NOMO-1 (cell line): ENCODE measurements around the gene OSM.

Source experiments
- DNase-seq, 2 experiments: peaks; one replicate each; lab custom pipeline; 2025; ENCODE audit not compliant: unreplicated experiment in 2 of 2; lab: John Stamatoyannopoulos, UW

OSM gene

GRCh38 chr22:30266445-30267381 is at the start of gene OSM:
Gene OSM (minus strand): TSS chr22:30266851. CDS start chr22:30266799, 52 bp downstream.
- peak; percentile 83 to 85 for DNase-seq

DNA sequence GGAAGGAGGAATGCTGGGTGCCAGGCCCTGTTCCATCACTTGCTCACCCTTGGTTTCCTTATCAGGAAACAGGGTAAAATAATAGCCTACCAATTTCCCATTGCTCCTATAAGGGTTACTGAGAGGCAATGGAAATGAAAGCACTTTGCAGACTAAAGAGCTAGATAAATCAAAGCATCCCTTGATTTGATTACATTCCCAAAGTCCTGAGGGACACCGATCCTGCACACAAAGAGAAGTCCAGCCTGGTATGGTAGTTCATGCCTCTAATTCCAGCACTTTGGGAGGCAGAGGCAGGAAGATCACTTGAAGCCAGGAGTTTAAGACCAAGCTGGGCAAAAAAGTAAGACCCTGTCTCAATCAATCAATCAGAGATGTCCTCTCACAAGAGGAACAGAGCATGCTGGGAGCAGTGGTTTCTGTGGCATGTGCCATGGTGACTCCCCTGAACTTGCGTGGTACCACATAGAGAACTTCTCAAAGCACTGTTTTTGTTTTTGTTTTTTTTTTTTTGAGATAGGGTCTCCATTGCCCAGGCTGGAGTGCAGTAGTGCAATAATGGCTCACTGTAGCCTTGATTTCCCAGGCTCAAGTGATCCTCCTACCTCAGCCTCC is 49.4 kb upstream of the OSM start:
- no peak for DNase-seq

DNA sequence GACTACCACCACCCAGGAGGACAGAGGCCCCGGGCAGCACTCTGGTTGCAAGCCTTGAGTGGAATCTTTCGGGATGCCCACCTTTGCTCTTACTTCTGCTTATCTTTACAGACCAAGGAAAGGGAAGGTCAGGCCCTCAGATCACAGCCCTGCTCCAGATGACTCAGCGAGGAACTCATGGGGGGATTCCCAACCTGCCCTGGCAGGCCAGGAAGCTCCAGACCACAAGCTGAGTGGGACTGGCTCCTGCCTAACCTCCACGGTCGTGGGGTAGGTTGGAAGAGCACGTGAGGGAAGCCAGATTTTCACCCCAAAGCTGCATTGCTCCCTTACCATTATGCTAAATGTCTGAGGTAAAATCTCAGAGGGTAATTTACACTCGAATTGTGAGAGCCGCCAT is 48.3 kb upstream of the OSM start:
- no peak for DNase-seq

DNA sequence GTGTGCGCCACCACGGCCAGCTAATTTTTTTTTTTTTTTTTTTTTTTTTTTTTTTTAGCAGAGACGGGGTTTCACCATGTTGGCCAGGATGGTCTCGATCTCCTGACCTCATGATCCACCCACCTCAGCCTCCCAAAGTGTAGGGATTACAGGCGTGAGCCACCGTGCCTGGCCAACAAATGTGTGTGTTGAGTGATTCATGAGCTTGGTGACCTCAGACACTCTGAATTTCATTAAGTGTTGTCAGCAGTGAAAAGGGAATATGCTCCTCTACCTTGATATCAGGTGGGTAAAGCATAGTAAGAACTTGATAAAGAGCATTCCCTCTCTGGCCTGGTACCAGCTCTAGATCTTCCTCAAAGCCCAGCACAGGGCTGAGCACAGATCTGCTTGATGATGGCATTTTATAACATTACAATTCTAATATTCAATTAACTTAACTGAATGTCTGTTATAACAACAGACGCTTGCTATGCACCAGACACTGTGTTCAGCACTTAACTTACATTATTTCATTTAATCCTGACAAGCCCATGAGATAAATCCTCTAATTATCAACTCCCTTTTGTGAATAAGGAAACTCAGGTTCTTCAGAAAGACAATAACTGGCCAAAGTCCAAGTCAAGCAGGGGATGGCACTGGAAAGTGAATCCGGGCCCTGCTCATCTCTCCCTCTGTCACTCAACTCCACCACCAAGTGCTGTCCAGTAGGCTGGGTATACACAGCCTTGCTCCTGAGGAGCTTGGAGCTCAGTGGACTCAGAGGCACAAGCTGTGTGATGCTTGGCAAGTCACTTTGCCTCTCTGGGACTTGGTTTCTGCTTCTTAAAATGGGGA is 47.1 kb upstream of the OSM start:
- no peak for DNase-seq

- no peak for DNase-seq
These were observed 45.4 kb upstream of the OSM start for GRCh38 chr22:30312053-30312452.

- DNase-seq = no peak
These were observed 44.5 kb upstream of the OSM start for GRCh38 chr22:30310881-30311771.

DNA sequence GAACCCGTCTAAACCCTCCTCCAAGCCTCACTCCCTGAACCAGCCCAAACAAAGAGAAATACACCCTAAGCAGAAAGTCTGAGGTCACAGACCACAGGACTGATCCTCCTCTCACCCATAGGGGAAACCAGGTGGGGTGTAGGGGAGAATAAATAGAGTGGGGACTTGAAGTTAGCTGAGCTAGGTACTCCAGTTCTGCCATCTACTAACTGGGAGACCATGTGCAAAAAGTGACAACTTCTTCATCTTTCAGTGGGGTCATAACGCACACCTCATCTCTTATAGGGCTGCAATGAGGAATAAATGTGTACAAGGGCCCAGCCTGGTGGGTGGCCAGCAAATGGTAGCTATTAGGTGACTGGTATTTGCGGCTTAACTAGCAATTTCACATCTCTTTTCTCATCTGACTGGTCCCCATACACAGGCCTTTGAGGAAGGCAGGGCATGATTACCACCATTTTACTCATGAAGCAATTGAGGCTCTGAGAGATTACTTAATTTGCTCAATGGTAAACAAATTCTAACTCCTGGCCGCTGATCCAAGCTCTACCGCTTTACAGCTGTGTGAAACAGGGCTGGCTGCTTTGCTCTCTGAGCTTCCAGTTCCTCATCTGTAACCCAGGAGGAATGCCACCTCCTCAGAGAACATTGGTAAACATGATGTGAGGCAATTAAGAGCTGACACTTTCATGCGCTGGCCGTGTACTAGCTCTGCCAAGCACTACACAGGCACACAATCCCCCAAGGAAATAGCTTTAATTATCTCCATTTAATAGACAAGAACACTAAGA is 43.5 kb upstream of the OSM start:
- DNase-seq = peak; percentile 81 to 83

- DNase-seq = no peak
These were observed 42.0 kb upstream of the OSM start for GRCh38 chr22:30308518-30309230.

DNA sequence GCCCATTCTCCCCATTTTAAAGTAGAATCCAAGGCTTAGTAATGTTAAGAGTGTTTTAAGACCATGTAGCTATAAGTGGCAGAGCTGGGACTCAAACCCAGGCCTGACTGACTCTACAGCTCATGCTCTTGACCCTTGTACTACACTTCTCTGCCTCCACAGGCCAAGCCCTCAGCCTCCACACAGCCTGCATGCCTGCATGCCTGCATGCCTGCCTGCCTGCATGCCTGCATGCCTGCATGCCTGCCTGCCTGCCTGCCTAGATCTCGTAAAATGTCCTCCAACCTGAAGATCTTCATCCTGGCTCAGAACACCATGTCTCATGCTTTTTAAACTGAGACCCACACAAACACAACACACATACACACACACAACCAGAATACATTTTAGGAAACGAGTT is 41.4 kb upstream of the OSM start:
- no peak for DNase-seq

DNA sequence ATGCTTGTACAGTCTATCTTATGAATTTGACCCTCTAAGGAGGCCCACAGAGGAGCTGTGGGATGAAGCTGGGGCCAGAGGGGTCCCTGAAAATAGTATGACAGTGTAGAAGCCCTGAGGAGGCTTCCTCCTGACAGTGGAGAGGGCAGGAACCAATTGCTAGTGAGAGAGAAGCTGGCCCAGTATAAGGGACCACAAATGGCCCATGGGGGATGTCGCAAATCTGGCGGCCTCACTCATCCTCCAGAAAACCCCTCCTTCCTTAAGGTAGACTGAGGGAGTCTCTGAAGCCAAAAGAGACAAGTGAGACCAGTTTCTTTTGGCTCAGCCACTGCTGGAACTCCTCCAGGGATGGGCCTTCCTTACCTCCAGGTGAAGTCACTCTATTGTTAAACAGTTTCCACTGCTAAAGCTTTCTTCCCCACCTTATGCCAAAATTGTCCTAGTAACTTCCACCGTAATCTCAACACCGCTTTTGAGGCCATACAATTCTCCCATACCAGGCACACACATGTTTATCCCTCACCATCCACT is 40.5 kb upstream of the OSM start:
- DNase-seq = no peak

DNA sequence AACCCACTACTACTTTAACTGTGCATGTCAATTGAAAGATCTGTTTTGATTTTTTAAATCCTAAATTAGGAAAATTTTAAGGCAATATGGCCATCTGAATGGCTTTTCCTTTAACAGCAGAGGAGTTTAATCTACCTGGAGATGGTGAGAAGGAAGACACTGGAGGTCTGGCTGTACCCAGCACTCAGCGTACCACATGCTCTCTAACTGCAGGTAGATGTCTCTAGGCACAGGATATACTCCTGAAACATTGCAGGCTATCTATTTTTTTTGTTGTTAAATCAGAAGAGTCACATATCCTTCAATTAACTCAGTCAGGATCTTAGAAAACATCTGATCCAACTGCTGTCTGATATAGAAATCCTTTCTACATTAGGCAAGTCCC is 40.0 kb upstream of the OSM start:
- no peak for DNase-seq

DNA sequence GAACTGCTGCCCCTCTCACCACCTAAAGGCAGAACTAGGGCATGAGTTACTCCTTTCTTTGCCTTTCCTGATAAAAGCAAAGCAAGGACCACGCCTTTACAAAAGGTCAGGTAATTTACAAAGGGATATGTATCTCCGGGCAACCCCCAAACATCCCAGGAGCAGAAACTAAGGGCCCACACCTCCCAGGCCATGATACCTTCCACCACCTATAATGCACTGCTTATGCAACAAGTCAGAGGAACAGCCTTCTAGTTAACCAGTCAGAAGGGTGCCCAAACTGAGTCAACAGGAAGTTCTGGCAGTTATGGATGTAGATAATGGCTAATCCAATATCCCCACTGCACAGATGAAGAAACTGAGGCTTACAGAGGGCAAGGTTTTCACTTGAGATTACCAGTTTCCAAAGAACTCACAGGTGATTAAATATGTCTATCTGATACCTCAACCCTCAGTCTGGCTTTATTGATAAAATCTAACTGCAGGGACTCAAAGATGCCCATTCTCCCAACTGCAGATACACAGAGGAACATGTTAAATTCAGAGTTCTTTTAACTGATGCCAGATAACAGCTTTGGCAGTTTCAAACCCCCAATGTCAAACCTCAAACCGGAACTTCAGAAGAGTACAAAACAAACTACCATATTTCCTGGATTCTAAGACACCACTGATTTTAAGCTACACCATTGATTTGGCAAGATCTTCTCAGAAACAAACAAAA is 39.4 kb upstream of the OSM start:
- DNase-seq = peak in 1 of 2 experiments; percentile 21

- DNase-seq = peak; percentile 86 to 88
These were observed 38.9 kb upstream of the OSM start for GRCh38 chr22:30305519-30305905.

GRCh38 chr22:30304495-30305244 is 38.0 kb upstream of the OSM start:
- no peak for DNase-seq

GRCh38 chr22:30302810-30303138 is 36.1 kb upstream of the OSM start:
- no peak for DNase-seq

GRCh38 chr22:30301995-30302809 is 35.6 kb upstream of the OSM start:
- peak; percentile 89 to 92 for DNase-seq

- no peak for DNase-seq
These were observed 32.7 kb upstream of the OSM start for GRCh38 chr22:30299322-30299721.
